Measurements from ENCODE around the gene ACTR2. TPM values are rescaled to one million over a fixed set of nuclear protein-coding genes. Genes with fewer than 3 reads are reported as not detected.

The ACTR2 gene
- total RNA-seq, 1 experiment from 2014 or later = 160 TPM

DNA sequence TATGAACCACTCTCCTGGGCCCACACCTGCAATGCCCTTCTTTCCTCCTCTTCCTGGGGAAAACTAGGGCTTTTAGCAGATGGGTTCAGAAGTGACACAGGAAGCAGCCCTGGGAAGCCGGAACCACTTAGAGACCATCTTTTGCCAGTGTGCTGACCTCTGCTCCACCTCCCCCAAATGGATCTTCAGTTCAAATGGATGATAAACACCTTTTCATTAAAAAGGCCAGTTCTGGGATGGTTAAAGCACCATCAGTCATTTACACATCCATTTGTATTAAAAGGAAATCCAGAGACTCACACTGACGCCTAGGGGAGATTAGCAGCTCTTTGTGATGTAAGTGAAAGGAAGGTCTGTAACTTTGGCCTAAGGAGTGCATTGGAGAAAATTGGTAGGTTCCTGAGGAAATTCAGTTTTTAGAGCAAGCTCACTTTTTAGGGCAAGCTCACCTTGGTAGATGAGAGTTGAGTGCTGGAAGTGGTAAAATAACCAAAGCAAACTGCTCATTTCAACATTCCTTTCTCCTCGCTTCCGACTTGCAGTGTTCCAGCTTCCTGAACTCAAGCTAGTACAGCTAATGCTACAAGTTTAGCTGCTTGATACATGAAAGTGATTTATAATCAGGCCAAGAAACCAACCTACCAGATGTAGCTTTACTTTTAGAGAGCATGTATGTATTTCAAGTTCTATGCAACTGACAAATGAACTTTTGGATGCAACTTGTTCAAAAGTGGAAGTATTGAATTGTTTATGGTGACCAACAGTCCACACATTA lies 47.7 kb downstream of the ACTR2 start (continued):
- TF ChIP-seq, protein P1, sequence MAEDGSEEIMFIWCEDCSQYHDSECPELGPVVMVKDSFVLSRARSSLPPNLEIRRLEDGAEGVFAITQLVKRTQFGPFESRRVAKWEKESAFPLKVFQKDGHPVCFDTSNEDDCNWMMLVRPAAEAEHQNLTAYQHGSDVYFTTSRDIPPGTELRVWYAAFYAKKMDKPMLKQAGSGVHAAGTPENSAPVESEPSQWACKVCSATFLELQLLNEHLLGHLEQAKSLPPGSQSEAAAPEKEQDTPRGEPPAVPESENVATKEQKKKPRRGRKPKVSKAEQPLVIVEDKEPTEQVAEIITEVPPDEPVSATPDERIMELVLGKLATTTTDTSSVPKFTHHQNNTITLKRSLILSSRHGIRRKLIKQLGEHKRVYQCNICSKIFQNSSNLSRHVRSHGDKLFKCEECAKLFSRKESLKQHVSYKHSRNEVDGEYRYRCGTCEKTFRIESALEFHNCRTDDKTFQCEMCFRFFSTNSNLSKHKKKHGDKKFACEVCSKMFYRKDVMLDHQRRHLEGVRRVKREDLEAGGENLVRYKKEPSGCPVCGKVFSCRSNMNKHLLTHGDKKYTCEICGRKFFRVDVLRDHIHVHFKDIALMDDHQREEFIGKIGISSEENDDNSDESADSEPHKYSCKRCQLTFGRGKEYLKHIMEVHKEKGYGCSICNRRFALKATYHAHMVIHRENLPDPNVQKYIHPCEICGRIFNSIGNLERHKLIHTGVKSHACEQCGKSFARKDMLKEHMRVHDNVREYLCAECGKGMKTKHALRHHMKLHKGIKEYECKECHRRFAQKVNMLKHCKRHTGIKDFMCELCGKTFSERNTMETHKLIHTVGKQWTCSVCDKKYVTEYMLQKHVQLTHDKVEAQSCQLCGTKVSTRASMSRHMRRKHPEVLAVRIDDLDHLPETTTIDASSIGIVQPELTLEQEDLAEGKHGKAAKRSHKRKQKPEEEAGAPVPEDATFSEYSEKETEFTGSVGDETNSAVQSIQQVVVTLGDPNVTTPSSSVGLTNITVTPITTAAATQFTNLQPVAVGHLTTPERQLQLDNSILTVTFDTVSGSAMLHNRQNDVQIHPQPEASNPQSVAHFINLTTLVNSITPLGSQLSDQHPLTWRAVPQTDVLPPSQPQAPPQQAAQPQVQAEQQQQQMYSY (CRISPR knock-in tag; IDR thresholded peaks at IDR 0.05) = no peak
- TF ChIP-seq GRHL2 (CRISPR knock-in tag; IDR thresholded peaks at IDR 0.05; ENCODE audit: insufficient replicate concordance, severe bottlenecking) (no peak), ZMAT4 (CRISPR knock-in tag; IDR thresholded peaks at IDR 0.05) (no peak), SMAD4 (CRISPR knock-in tag; IDR thresholded peaks at IDR 0.05) (no peak), RELA (CRISPR knock-in tag; IDR thresholded peaks at IDR 0.05; ENCODE audit: borderline replicate concordance) (no peak), ZNF671 (CRISPR knock-in tag; IDR thresholded peaks at IDR 0.05) (no peak), ZSCAN18 (CRISPR knock-in tag; IDR thresholded peaks at IDR 0.05) (no peak), TP53 (CRISPR knock-in tag; IDR thresholded peaks at IDR 0.05) (0 out of 2 replicates have a peak, but pooled peaks have one; percentile 35), RORB (CRISPR knock-in tag; IDR thresholded peaks at IDR 0.05) (no peak), E2F4 (CRISPR knock-in tag; IDR thresholded peaks at IDR 0.05; ENCODE audit: borderline replicate concordance, low read depth) (no peak), NR2C2 (CRISPR knock-in tag; IDR thresholded peaks at IDR 0.05) (no peak), ETV6 (CRISPR knock-in tag; IDR thresholded peaks at IDR 0.05) (peak; percentile 99), ZNF423 (CRISPR knock-in tag; IDR thresholded peaks at IDR 0.05) (no peak), ZNF281 (CRISPR knock-in tag; IDR thresholded peaks at IDR 0.05) (0 out of 2 replicates have a peak, but pooled peaks have one; percentile 58), ZNF121 (CRISPR knock-in tag; IDR thresholded peaks at IDR 0.05) (no peak), GTF2I (CRISPR knock-in tag; conservative IDR thresholded peaks at IDR 0.05) (no peak), TCF7 (CRISPR knock-in tag; IDR thresholded peaks at IDR 0.05; ENCODE audit: low read depth) (no peak), ELF4 (CRISPR knock-in tag; IDR thresholded peaks at IDR 0.05; ENCODE audit: low read depth) (no peak), TEAD4 (CRISPR knock-in tag; IDR thresholded peaks at IDR 0.05) (no peak), SOX15 (CRISPR knock-in tag; IDR thresholded peaks at IDR 0.05) (no peak), MYBL2 (CRISPR knock-in tag; IDR thresholded peaks at IDR 0.05) (no peak), NR1H2 (CRISPR knock-in tag; IDR thresholded peaks at IDR 0.05) (no peak), ZNF416 (CRISPR knock-in tag; IDR thresholded peaks at IDR 0.05) (no peak), GABPB1 (CRISPR knock-in tag; IDR thresholded peaks at IDR 0.05) (no peak), JUN (CRISPR knock-in tag; IDR thresholded peaks at IDR 0.05) (no peak)
- TF ChIP-seq, protein P2, sequence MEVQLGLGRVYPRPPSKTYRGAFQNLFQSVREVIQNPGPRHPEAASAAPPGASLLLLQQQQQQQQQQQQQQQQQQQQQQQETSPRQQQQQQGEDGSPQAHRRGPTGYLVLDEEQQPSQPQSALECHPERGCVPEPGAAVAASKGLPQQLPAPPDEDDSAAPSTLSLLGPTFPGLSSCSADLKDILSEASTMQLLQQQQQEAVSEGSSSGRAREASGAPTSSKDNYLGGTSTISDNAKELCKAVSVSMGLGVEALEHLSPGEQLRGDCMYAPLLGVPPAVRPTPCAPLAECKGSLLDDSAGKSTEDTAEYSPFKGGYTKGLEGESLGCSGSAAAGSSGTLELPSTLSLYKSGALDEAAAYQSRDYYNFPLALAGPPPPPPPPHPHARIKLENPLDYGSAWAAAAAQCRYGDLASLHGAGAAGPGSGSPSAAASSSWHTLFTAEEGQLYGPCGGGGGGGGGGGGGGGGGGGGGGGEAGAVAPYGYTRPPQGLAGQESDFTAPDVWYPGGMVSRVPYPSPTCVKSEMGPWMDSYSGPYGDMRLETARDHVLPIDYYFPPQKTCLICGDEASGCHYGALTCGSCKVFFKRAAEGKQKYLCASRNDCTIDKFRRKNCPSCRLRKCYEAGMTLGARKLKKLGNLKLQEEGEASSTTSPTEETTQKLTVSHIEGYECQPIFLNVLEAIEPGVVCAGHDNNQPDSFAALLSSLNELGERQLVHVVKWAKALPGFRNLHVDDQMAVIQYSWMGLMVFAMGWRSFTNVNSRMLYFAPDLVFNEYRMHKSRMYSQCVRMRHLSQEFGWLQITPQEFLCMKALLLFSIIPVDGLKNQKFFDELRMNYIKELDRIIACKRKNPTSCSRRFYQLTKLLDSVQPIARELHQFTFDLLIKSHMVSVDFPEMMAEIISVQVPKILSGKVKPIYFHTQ (CRISPR knock-in tag; IDR thresholded peaks at IDR 0.05) = no peak
- TF ChIP-seq, protein P3, sequence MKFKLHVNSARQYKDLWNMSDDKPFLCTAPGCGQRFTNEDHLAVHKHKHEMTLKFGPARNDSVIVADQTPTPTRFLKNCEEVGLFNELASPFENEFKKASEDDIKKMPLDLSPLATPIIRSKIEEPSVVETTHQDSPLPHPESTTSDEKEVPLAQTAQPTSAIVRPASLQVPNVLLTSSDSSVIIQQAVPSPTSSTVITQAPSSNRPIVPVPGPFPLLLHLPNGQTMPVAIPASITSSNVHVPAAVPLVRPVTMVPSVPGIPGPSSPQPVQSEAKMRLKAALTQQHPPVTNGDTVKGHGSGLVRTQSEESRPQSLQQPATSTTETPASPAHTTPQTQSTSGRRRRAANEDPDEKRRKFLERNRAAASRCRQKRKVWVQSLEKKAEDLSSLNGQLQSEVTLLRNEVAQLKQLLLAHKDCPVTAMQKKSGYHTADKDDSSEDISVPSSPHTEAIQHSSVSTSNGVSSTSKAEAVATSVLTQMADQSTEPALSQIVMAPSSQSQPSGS (CRISPR knock-in tag; IDR thresholded peaks at IDR 0.05; ENCODE audit: borderline replicate concordance, low read depth) = peak; percentile 26; the same call in 1 of the 2 replicates

Measured in WTC11 (cell line).